Osteoblast (primary cell): ENCODE data around the gene CRELD2. TPM values are rescaled to one million over a fixed set of nuclear protein-coding genes. Genes with fewer than 3 reads are reported as not detected.

Experiments used
- DNase-seq: peaks from one replicate; pipeline ENCODE4 v3.0.0; 2011; ENCODE audit warnings: low spot score, mixed read lengths; ENCODE audit not compliant: insufficient read length; ENCODE audit errors: missing footprints
- H2AFZ ChIP-seq: 2 replicates; pipeline ENCODE4 v1.6.0; 2011; ENCODE audit warnings: mild to moderate bottlenecking, low read length
- H3K27ac ChIP-seq: 2 replicates; pipeline ENCODE4 v1.5.1; 2011; ENCODE audit warnings: mild to moderate bottlenecking, low read depth, low read length, moderate library complexity
- H3K27me3 ChIP-seq: 2 replicates; pipeline ENCODE4 v1.6.0; 2012; ENCODE audit warnings: mild to moderate bottlenecking, control low read depth, inconsistent platforms, low read length, moderate library complexity; ENCODE audit not compliant: insufficient read depth
- H3K36me3 ChIP-seq: 2 replicates; pipeline ENCODE4 v1.5.1; 2011; ENCODE audit warnings: mild to moderate bottlenecking, low read length, control low read depth, moderate library complexity; ENCODE audit not compliant: insufficient read depth
- H3K4me1 ChIP-seq: 2 replicates; pipeline ENCODE4 v1.5.1; 2011; ENCODE audit warnings: mild to moderate bottlenecking, low read length, control low read depth, moderate library complexity; ENCODE audit not compliant: insufficient read depth
- H3K4me2 ChIP-seq: 2 replicates; pipeline ENCODE4 v1.6.0; 2011; ENCODE audit warnings: mild to moderate bottlenecking, low read length; ENCODE audit not compliant: insufficient read depth
- H3K4me3 ChIP-seq: fragments of 200-600 bp; sonication (generic); 3 replicates; pipeline ENCODE4 v1.5.1; 2012; ENCODE audit warnings: mild to moderate bottlenecking, low read length, inconsistent platforms; ENCODE audit not compliant: insufficient read depth
- H3K79me2 ChIP-seq: 2 replicates; pipeline ENCODE4 v1.6.0; 2012; ENCODE audit warnings: mild to moderate bottlenecking, low read length, control low read depth, inconsistent platforms; ENCODE audit not compliant: insufficient read depth
- H3K9me3 ChIP-seq: 2 replicates; pipeline ENCODE4 v1.5.1; 2011; ENCODE audit warnings: low read depth, low read length, control low read depth
- H4K20me1 ChIP-seq: 2 replicates; pipeline ENCODE4 v1.6.0; 2012; ENCODE audit warnings: mild to moderate bottlenecking, low read length, control low read depth; ENCODE audit not compliant: insufficient read depth
- CTCF ChIP-seq: IDR thresholded peaks from 2 replicates; pipeline ENCODE4 v1.5.1; 2011; ENCODE audit warnings: mild to moderate bottlenecking, low read depth, low read length, moderate library complexity; ENCODE audit errors: extremely low read depth
- total RNA-seq: library from RNA; depleted of rRNA; stranded (reverse); fragments of >200 nt; gene quantifications from 2 replicates; pipeline ENCODE4 v1.2.3, GENCODE V29; 2012

CRELD2 gene
- total RNA-seq, result 28.0 and 31.1 TPM in 2 replicates

- Histone ChIP-seq H3K27ac (peak within 1 kb of the TSS; percentile 78), H3K9me3 (no peaks in the 10 kb centered on the region), H3K4me2 (peak within 1 kb of the TSS; percentile 92), H3K4me3 (peak within 1 kb of the TSS; percentile 93), H3K36me3 (peaks cover 22% of the 10 kb centered on the region), H2AFZ (peak within 1 kb of the TSS; percentile 84), H4K20me1 (peaks cover 3% of the 10 kb centered on the region), H3K4me1 (peaks cover 7% of the 10 kb centered on the region), H3K79me2 (peaks cover 13% of the 10 kb centered on the region), H3K27me3 (no peaks in the 10 kb centered on the region)
- no peak for TF ChIP-seq CTCF
- peak; percentile 100 for DNase-seq
These were observed at the start of gene CRELD2, which contains the start of gene ALG12 for GRCh38 chr22:49917974-49918910. TSS of gene CRELD2 (plus strand) at chr22:49918634. CDS start at chr22:49918770, 136 bp downstream. TSS of gene ALG12 (minus strand) at chr22:49918438. CDS start at chr22:49913765, 4,673 bp downstream.

- H3K79me2 ChIP-seq, result peaks cover 96% of the 10 kb centered on the region
- H3K9me3 ChIP-seq, result peaks cover 8% of the 10 kb centered on the region
- no peak overlapping the region for H3K27ac ChIP-seq
- DNase-seq, result no peak
- no peak for TF ChIP-seq CTCF
- no peak overlapping the region for H3K4me3 ChIP-seq
- H3K4me2 ChIP-seq, result no peak overlapping the region
- H2AFZ ChIP-seq, result no peak overlapping the region
- no peaks in the 10 kb centered on the region for H3K27me3 ChIP-seq
- H3K36me3 ChIP-seq, result peaks cover 10% of the 10 kb centered on the region
- H3K4me1 ChIP-seq, result no peaks in the 10 kb centered on the region
- peaks cover 48% of the 10 kb centered on the region for H4K20me1 ChIP-seq
These were observed 49.2 kb upstream of the CRELD2 start for GRCh38 chr22:49869086-49869830.

- H3K27ac ChIP-seq, result no peak overlapping the region
- H3K4me1 ChIP-seq, result no peaks in the 10 kb centered on the region
- H3K36me3 ChIP-seq, result peaks cover 10% of the 10 kb centered on the region
- H3K4me3 ChIP-seq, result no peak overlapping the region
- no peak for TF ChIP-seq CTCF
- DNase-seq, result no peak
- no peaks in the 10 kb centered on the region for H3K27me3 ChIP-seq
- peaks cover 45% of the 10 kb centered on the region for H4K20me1 ChIP-seq
- H2AFZ ChIP-seq, result no peak overlapping the region
- H3K79me2 ChIP-seq, result peaks cover 92% of the 10 kb centered on the region
- H3K9me3 ChIP-seq, result peaks cover 8% of the 10 kb centered on the region
- no peak overlapping the region for H3K4me2 ChIP-seq
These were observed 48.4 kb upstream of the CRELD2 start for GRCh38 chr22:49869845-49870712.
